MV-4-11 (cell line): ENCODE results near the gene PPT2.
"Not testable (repeated sequence)": the region's sequence is repeated elsewhere in the genome, so short reads cannot be mapped to it uniquely, and the experiment has no call there.

Experiments used
- DNase-seq: peaks from one replicate; lab custom pipeline; 2025; lab: John Stamatoyannopoulos, UW

PPT2 gene

DNA sequence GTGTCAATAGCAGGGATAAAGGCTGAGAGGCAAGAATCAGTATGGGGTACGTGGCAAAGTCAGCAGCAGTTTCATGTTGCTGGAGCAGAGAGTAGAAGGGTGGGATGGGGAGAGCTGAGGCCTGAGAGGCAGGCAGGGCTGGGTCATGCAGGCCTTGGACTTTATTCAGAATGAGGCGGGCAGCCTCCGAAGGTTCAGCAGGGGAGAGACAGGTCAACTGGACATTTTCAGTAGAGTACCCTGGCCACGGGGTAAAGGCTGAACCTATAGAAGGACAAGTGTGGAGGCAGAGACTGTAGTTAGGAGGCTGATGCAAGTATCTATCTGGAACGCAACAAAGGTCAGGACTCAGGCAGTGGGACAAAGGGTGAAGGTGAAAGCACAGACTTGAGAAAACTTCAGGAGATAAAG lies 56.3 kb downstream of the PPT2 start:
- no peak for DNase-seq

DNA sequence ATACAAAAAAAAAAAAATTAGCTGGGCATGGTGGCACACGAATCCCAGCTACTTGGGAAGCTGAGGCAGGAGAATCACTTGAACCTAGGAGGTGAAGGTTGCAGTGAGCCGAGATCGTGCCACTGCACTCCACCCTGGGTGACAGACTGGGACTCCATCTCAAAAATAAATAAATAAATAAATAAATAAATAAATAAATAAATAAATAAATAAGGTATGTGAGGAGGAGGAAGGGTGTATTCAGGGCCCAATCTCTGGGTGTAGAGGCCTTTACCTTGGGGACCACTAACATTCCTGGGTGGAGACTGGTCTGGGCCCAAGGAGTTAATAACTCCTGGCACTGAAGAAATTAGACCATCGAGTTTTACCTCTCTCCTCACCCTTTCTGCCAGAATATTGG lies 57.5 kb downstream of the PPT2 start:
- not testable (repeated sequence) for DNase-seq

DNA sequence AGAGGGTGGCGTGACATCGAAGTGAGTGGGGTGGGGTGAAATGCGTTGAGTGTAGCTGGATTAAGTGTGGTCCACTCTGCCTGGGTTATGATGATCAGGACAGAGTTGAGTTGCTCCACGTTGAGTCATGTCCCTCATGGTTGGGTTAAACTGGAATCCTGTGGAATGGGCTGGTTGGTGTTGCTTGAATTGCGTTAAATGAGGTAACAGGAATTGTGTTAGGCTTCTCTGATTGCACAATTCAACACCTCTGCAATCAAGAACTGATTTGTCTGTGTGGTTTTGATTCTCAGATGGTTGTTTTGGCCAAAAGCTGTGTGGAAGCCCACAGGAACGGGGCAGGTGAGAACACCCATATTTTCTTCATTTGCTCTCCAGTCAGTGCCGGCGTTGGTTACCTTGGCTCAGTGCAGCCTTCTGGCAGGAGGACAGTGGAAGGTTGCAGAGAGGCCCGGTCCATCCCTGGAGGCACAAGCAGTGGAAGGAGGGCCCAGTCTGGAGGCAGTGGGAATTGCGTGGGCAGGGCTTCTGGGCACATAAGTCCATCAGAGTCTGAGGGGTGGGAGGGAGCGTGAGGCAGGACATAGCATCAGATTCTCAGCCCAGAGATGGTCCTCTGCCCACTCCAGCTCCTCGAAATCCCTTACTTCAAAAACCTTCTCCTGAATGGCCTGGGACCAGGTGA lies 58.3 kb downstream of the PPT2 start:
- DNase-seq, result no peak
